HEK293 (cell line): ENCODE measurements around the gene ZNF532.

Experiments
- CTCF ChIP-seq: fragments of 450-650 bp; formaldehyde crosslinking; IDR thresholded peaks from 2 replicates; pipeline ENCODE4 v1.5.1; 2016; ENCODE audit warnings: missing biosample characterization, missing genetic modification characterization
- HIC1 ChIP-seq: fragments of 450-650 bp; formaldehyde crosslinking; IDR thresholded peaks from 2 replicates; pipeline ENCODE4 v1.5.1; 2016; ENCODE audit warnings: missing biosample characterization, missing genetic modification characterization
- ZBTB17 ChIP-seq: fragments of 450-650 bp; formaldehyde crosslinking; IDR thresholded peaks from 2 replicates; pipeline ENCODE4 v1.5.1; 2016; ENCODE audit warnings: missing biosample characterization, missing genetic modification characterization
- ZNF416 ChIP-seq: fragments of 450-650 bp; formaldehyde crosslinking; IDR thresholded peaks from 2 replicates; pipeline ENCODE4 v1.5.1; 2016; ENCODE audit warnings: missing biosample characterization, missing genetic modification characterization
- ZNF777 ChIP-seq: fragments of 450-650 bp; formaldehyde crosslinking; IDR thresholded peaks from 2 replicates; pipeline ENCODE4 v1.5.1; 2017; ENCODE audit warnings: missing biosample characterization, missing genetic modification characterization, borderline replicate concordance

GRCh38 chr18:58947136-58947732 lies 82.6 kb downstream of the ZNF532 start:
- no peak for TF ChIP-seq ZNF416
- no peak for TF ChIP-seq CTCF (tag by site-specific recombination)
- TF ChIP-seq ZBTB17 = no peak
- no peak for TF ChIP-seq ZNF777 (tag by site-specific recombination)
- TF ChIP-seq HIC1 = no peak
